Fibroblast of mammary gland (primary cell): Measurements from ENCODE around the gene SYNE2.

ENCODE experiments used
- DNase-seq: peaks from one replicate; pipeline ENCODE4 v3.0.0-alpha.2; 2010; ENCODE audit warnings: low read depth
- H3K4me3 ChIP-seq: 2 replicates; pipeline ENCODE4 v1.5.1; 2011; ENCODE audit warnings: low read depth, mild to moderate bottlenecking, low read length, moderate library complexity; ENCODE audit not compliant: control insufficient read depth
- TF ChIP-seq, protein P1 (sequence below): conservative IDR thresholded peaks from 2 replicates; pipeline ENCODE4 v1.5.1; 2011; ENCODE audit warnings: low read depth, low read length, inconsistent platforms; ENCODE audit not compliant: control insufficient read depth, insufficient read depth

Gene SYNE2

DNA sequence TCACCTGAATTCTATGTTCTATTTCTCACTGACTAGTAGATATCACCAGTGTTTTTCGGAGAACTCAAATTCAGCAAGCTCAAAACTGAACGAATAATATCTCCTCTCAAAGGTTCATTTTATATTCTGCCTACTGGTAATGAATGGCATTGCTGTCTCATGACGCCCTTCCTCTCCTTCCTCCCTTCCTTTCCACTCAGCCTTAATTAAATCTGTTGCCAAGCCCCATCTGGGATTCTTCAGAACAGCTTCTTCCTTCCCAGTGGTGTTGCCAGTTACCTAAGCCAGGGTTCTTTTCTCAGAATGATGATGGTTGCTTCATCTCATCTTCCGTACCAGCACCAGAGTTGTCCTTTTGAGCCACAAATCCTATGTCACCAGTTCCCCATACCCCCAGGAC lies 143.2 kb downstream of the SYNE2 start:
- DNase-seq: no peak
- TF ChIP-seq, protein P1, sequence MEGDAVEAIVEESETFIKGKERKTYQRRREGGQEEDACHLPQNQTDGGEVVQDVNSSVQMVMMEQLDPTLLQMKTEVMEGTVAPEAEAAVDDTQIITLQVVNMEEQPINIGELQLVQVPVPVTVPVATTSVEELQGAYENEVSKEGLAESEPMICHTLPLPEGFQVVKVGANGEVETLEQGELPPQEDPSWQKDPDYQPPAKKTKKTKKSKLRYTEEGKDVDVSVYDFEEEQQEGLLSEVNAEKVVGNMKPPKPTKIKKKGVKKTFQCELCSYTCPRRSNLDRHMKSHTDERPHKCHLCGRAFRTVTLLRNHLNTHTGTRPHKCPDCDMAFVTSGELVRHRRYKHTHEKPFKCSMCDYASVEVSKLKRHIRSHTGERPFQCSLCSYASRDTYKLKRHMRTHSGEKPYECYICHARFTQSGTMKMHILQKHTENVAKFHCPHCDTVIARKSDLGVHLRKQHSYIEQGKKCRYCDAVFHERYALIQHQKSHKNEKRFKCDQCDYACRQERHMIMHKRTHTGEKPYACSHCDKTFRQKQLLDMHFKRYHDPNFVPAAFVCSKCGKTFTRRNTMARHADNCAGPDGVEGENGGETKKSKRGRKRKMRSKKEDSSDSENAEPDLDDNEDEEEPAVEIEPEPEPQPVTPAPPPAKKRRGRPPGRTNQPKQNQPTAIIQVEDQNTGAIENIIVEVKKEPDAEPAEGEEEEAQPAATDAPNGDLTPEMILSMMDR: no peak
- no peak overlapping the region for H3K4me3 ChIP-seq

DNA sequence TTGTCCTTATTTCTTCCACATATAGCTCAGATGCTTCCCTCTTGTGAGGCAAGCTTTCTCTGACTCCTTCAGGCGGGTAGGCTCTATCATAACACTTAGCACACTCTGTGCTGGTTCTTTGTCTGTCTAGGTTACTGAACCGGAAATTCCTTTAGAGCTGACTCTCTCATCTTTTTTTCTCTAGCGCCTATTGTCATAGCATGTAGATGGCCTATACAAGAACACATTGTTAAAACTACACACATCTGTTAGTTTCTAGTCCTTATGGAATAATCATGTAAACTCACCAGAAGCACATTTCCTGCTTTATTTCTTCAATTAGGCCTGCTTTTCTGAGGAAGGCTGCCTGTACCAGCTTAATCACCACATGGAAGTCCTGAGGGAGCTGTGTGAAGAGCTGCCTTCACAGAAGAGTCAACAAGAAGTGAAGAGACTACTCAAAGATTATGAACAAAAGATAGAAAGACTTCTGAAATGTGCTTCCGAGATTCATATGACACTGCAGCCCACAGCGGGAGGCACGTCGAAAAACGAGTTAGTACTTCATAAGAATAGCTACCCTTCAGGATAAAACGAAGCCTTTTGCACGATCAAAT lies 143.9 kb downstream of the SYNE2 start:
- no peak for DNase-seq
- H3K4me3 ChIP-seq: no peak overlapping the region
- TF ChIP-seq, protein P1: no peak

DNA sequence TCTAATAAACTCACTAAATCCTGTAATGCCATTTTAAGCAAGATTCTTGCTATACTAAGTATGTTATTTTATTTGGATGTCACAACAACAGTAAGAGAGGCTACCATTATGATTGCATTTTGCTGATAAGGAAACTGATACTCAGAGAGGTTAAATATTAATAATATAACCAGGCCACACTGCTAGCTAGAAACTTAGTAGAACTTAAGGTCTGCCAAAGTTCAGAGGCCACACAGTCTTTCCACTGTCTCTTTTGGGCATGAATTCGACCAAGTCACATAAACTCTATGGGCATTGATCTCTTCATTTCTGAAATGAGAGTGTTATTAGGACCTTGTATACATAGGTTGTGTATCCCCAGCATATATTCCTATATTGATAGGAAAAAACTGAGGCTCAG lies 147.9 kb downstream of the SYNE2 start:
- no peak for DNase-seq
- no peak overlapping the region for H3K4me3 ChIP-seq
- TF ChIP-seq, protein P1: no peak

DNA sequence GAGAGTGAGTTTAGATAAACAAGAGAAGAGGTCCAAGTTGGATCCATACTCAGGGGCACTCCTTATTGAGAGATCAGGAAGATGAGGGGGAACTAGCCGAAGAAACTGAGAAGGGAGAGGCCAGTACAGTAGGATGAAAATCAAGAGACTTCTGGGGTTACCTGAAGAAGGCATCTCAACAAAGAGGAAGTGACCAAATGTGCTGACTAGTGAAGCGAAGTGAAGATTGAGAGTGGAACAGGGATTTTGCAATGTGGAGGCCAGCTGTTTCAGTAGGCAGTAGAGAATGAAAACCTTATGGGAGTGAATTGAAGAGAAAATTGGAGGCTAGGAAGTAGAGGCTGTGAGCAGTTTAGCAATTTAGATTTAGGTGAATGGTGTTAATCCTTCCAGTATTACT lies 153.0 kb downstream of the SYNE2 start:
- no peak for DNase-seq
- H3K4me3 ChIP-seq: no peak overlapping the region
- TF ChIP-seq, protein P1: no peak

DNA sequence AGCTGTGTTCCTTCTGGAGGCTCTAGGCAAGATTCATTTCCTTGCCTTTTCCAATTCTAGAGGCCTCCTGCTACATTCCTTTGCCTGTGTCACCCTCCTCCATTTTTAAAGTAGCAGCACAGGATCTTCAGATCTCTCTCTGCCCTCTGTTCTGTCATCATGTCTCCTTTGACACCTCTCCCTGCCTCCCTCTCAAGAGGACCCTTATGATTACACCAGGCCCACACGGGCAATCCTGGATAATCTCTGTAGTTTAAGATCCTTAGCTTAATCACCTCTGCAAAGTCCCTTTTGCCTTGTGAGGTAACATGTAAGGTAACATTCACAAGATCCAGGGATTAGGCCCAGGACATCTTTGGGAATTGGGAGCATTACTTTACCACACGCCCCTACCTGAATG lies 155.2 kb downstream of the SYNE2 start:
- H3K4me3 ChIP-seq: no peak overlapping the region
- TF ChIP-seq, protein P1: no peak
- no peak for DNase-seq

DNA sequence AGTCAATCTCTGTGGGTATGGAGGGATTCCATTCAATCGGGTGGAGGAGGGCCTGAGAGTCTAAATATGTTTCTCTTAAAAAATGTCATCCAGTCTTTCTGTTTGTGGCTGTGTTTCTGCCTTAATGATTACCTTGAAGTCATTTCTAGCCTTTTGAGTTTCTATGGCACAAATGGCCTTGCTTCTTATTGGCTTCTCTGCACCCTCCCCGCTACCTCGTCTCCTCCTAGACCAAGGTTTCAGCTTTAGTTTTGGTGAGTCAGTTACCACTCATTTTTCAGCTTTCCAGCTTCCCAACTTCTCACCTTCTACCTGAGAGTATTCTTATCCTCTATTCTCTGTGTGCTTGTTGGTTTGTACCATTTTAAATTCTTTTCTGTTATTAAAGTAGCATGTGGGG lies 159.2 kb downstream of the SYNE2 start:
- TF ChIP-seq, protein P1: no peak
- DNase-seq: no peak
- H3K4me3 ChIP-seq: no peak overlapping the region

DNA sequence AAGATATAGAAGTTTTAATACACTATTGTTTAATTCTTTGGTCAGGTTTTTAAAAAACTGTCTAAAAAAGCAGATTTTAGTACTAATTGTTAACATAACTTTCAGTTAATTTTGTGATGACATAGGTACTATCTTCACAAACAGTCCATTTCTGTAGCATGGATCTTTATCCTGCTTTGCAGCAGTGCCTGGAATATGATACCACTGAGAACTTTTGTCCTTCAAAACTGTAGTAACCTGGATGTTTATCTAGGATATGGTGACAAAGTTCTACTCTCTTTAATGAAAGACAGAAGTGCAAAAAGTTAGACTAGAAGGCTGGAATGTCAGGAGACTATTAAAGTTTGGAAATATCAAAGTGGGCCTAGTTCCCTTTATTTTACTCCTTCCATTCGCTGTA lies 159.9 kb downstream of the SYNE2 start:
- H3K4me3 ChIP-seq: no peak overlapping the region
- TF ChIP-seq, protein P1: no peak
- no peak for DNase-seq
